GM23338 (cell line): ENCODE measurements around the gene OR7D4. TPM values are rescaled to one million over a fixed set of nuclear protein-coding genes. Genes with fewer than 3 reads are reported as not detected.
"Not testable (repeated sequence)": the region's sequence is repeated elsewhere in the genome, so short reads cannot be mapped to it uniquely, and the experiment has no call there.

Experiments used
- ATAC-seq: fragments of 200-7000 bp; cut with Tn5 transposase; 3 replicates; pipeline ENCODE4 v1.9.1; 2020
- DNase-seq: peaks from one replicate; pipeline ENCODE4 v3.0.0-alpha.2; 2015; ENCODE audit warnings: low spot score
- H2AFZ ChIP-seq: fragments of 200-600 bp; sonication (generic); 2 replicates; pipeline ENCODE4 v1.8.0; 2016; ENCODE audit warnings: antibody characterized with exemption, mild to moderate bottlenecking, moderate library complexity
- H3F3A ChIP-seq: fragments of 200-600 bp; sonication (generic); replicated peaks from 2 replicates; pipeline ENCODE4 v1.8.0; 2017; ENCODE audit warnings: antibody characterized with exemption, mixed run types, low read depth
- H3K27ac ChIP-seq: fragments of 200-600 bp; sonication (generic); 2 replicates; pipeline ENCODE4 v1.6.1; 2016; ENCODE audit warnings: low read depth
- H3K27me3 ChIP-seq: fragments of 200-600 bp; sonication (generic); 2 replicates; pipeline ENCODE4 v1.8.0; 2016; ENCODE audit warnings: mild to moderate bottlenecking, mixed run types, moderate library complexity; ENCODE audit not compliant: insufficient read depth
- H3K36me3 ChIP-seq: fragments of 200-600 bp; sonication (generic); 2 replicates; pipeline ENCODE4 v1.8.0; 2016; ENCODE audit warnings: mild to moderate bottlenecking; ENCODE audit not compliant: insufficient read depth
- H3K4me1 ChIP-seq: fragments of 200-600 bp; sonication (generic); 2 replicates; pipeline ENCODE4 v1.8.0; 2016; ENCODE audit warnings: mild to moderate bottlenecking, moderate library complexity; ENCODE audit not compliant: insufficient read depth
- H3K4me2 ChIP-seq: fragments of 200-600 bp; sonication (generic); 2 replicates; pipeline ENCODE4 v1.7.1; 2017; ENCODE audit warnings: mixed run types
- H3K4me3 ChIP-seq: fragments of 200-600 bp; sonication (generic); 2 replicates; pipeline ENCODE4 v1.6.1; 2016; ENCODE audit warnings: mixed run types
- H3K79me2 ChIP-seq: fragments of 200-600 bp; sonication (generic); replicated peaks from 2 replicates; pipeline ENCODE4 v1.8.0; 2017; ENCODE audit warnings: mild to moderate bottlenecking; ENCODE audit not compliant: insufficient read depth
- H3K9me2 ChIP-seq: fragments of 200-600 bp; sonication (generic); 2 replicates; pipeline ENCODE4 v1.8.0; 2017; ENCODE audit not compliant: insufficient read depth
- H4K20me1 ChIP-seq: fragments of 200-600 bp; sonication (generic); replicated peaks from 2 replicates; pipeline ENCODE4 v1.8.0; 2017; ENCODE audit warnings: mild to moderate bottlenecking; ENCODE audit not compliant: insufficient read depth
- H3K27ac Mint-ChIP-seq: 2 replicates; pipeline ENCODE4 v1.8.0; 2020; ENCODE audit warnings: inconsistent platforms, mild to moderate bottlenecking, moderate library complexity, mixed read lengths
- H3K27me3 Mint-ChIP-seq: 3 replicates; pipeline ENCODE4 v1.8.0; 2022; ENCODE audit warnings: low read depth, mild to moderate bottlenecking, moderate library complexity, mixed read lengths, inconsistent platforms; ENCODE audit not compliant: insufficient read depth, poor library complexity
- H3K36me3 Mint-ChIP-seq: 3 replicates; pipeline ENCODE4 v1.8.0; 2021; ENCODE audit warnings: low read depth, mild to moderate bottlenecking, inconsistent platforms, moderate library complexity, mixed read lengths
- H3K4me1 Mint-ChIP-seq: 3 replicates; pipeline ENCODE4 v1.8.0; 2020; ENCODE audit warnings: mild to moderate bottlenecking, inconsistent platforms, mixed read lengths
- H3K4me3 Mint-ChIP-seq: 3 replicates; pipeline ENCODE4 v1.8.0; 2021; ENCODE audit warnings: moderate library complexity, mild to moderate bottlenecking, inconsistent platforms, mixed read lengths
- H3K9me3 Mint-ChIP-seq: 3 replicates; pipeline ENCODE4 v1.8.0; 2020; ENCODE audit warnings: moderate library complexity, mild to moderate bottlenecking, inconsistent platforms, mixed read lengths
- CREB1 ChIP-seq: fragments of 250-450 bp; sonication (Bioruptor Pico); IDR thresholded peaks from 2 replicates; pipeline ENCODE4 v1.5.0; 2020; ENCODE audit warnings: low read depth, mild to moderate bottlenecking, moderate library complexity
- CTCF ChIP-seq, 2 experiments: fragments of 200-600 bp in 1 of 2; sonication (generic) in 1 of 2; conservative IDR thresholded peaks; 2 replicates each; pipeline versions ENCODE4 v1.5.1 to v1.6.1; 2016 to 2017; ENCODE audit warnings: antibody characterized with exemption in 2 of 2, low read depth in 2 of 2, mild to moderate bottlenecking in 2 of 2, moderate library complexity in 1 of 2
- ETS1 ChIP-seq: IDR thresholded peaks from 2 replicates; pipeline ENCODE4 v1.6.1; 2016; ENCODE audit warnings: antibody characterized with exemption
- EZH2 ChIP-seq: fragments of 200-600 bp; sonication (generic); IDR thresholded peaks from one replicate; pipeline ENCODE4 v1.8.0; 2017; ENCODE audit warnings: antibody characterized with exemption, mild to moderate bottlenecking, low read depth; ENCODE audit not compliant: unreplicated experiment
- EZH2phosphoT487 ChIP-seq: fragments of 200-600 bp; sonication (generic); IDR thresholded peaks from one replicate; pipeline ENCODE4 v1.8.1; 2018; ENCODE audit warnings: antibody characterized with exemption; ENCODE audit not compliant: unreplicated experiment
- JUNB ChIP-seq: IDR thresholded peaks from one replicate; pipeline ENCODE4 v1.6.1; 2016; ENCODE audit warnings: antibody characterized with exemption; ENCODE audit not compliant: unreplicated experiment
- NANOG ChIP-seq: IDR thresholded peaks from 2 replicates; pipeline ENCODE4 v1.6.1; 2016; ENCODE audit warnings: antibody characterized with exemption, borderline replicate concordance
- POLR2AphosphoS5 ChIP-seq: IDR thresholded peaks from 2 replicates; pipeline ENCODE4 v1.6.1; 2016; ENCODE audit warnings: antibody characterized with exemption, low read depth
- STAT1 ChIP-seq: IDR thresholded peaks from one replicate; pipeline ENCODE4 v1.6.1; 2016; ENCODE audit warnings: antibody characterized with exemption; ENCODE audit not compliant: unreplicated experiment
- ZNF114 ChIP-seq: fragments of 250-450 bp; sonication (Bioruptor Pico); IDR thresholded peaks from 2 replicates; pipeline ENCODE4 v1.5.0; 2020; ENCODE audit warnings: mild to moderate bottlenecking, moderate library complexity
- polyA plus RNA-seq: library from polyadenylated mRNA; unstranded; fragments of >200 nt; fragmentation: Nextera tagmentation; extraction: Ambion mirVana; gene quantifications from 2 replicates; pipeline ENCODE4 v1.2.1, GENCODE V29; 2016
- total RNA-seq: library from RNA; depleted of rRNA; stranded (reverse); fragments of >200 nt; shearing (Covaris generic); gene quantifications from 2 replicates; pipeline ENCODE4 v1.2.3, GENCODE V29; 2014

OR7D4 gene
- total and polyA plus RNA-seq, 2 experiments from 2014 or later, result not detected

GRCh38 chr19:9205501-9206113, 13.8 kb downstream of the OR7D4 start:
- Histone ChIP-seq H3K27me3 (no peaks in the 10 kb centered on the region), H4K20me1 (no peaks in the 10 kb centered on the region), H3K79me2 (no peaks in the 10 kb centered on the region), H3K36me3 (no peaks in the 10 kb centered on the region), H3K9me2 (no peaks in the 10 kb centered on the region), H2AFZ (peak overlapping the region; percentile 83), H3K27ac (no peak overlapping the region), H3F3A (no peaks in the 10 kb centered on the region), H3K4me3 (no peak overlapping the region), H3K4me1 (no peaks in the 10 kb centered on the region), H3K4me2 (no peak overlapping the region)
- Mint-ChIP-seq H3K36me3 (peaks cover 14% of the 10 kb centered on the region; the same call in 2 of the 3 replicates), H3K4me1 (no peaks in the 10 kb centered on the region), H3K27me3 (no peaks in the 10 kb centered on the region), H3K27ac (no peak overlapping the region), H3K4me3 (no peak overlapping the region), H3K9me3 (peaks cover 91% of the 10 kb centered on the region)
- ATAC-seq, result peak; percentile 77
- peak; percentile 79 for DNase-seq
- TF ChIP-seq CTCF (conservative IDR thresholded peaks at IDR 0.05; ENCODE audit: low read depth in 2 of 2), result peak; percentile 77 to 82
- no peak for TF ChIP-seq POLR2AphosphoS5

GRCh38 chr19:9198044-9198443, 21.3 kb downstream of the OR7D4 start:
- H3K36me3 ChIP-seq, H3F3A ChIP-seq, ATAC-seq, H3K4me1 ChIP-seq, H4K20me1 ChIP-seq, H3K4me2 ChIP-seq, H3K4me3 ChIP-seq, H3K36me3 Mint-ChIP-seq, H3K27me3 ChIP-seq, H3K4me1 Mint-ChIP-seq, H3K27ac ChIP-seq, H3K4me3 Mint-ChIP-seq, DNase-seq, H3K27me3 Mint-ChIP-seq, H2AFZ ChIP-seq, H3K27ac Mint-ChIP-seq, H3K9me2 ChIP-seq, H3K79me2 ChIP-seq: not testable (repeated sequence)
- H3K9me3 Mint-ChIP-seq, result peaks cover 94% of the 10 kb centered on the region

- Mint-ChIP-seq H3K9me3 (peaks cover 94% of the 10 kb centered on the region), H3K4me3 (no peak overlapping the region), H3K27ac (no peak overlapping the region), H3K27me3 (peaks cover 7% of the 10 kb centered on the region), H3K4me1 (no peaks in the 10 kb centered on the region), H3K36me3 (peaks cover 31% of the 10 kb centered on the region)
- ATAC-seq (no peak), DNase-seq (no peak)
- H3K36me3 ChIP-seq, result peaks cover 10% of the 10 kb centered on the region; the same call in 1 of the 2 replicates
- no peak overlapping the region for H3K4me2 ChIP-seq
- no peak overlapping the region for H3K4me3 ChIP-seq
- H3K79me2 ChIP-seq, result no peaks in the 10 kb centered on the region
- H3K4me1 ChIP-seq, result no peaks in the 10 kb centered on the region
- no peaks in the 10 kb centered on the region for H4K20me1 ChIP-seq
- no peaks in the 10 kb centered on the region for H3F3A ChIP-seq
- H3K27me3 ChIP-seq, result no peaks in the 10 kb centered on the region
- H3K9me2 ChIP-seq, result no peaks in the 10 kb centered on the region
- H2AFZ ChIP-seq, result no peak overlapping the region
- H3K27ac ChIP-seq, result no peak overlapping the region
- TF ChIP-seq EZH2phosphoT487 (no peak), EZH2 (no peak), CREB1 (CRISPR knock-in tag) (no peak), STAT1 (no peak), JUNB (no peak), CTCF (conservative IDR thresholded peaks at IDR 0.05; ENCODE audit: low read depth in 2 of 2) (no peak), ZNF114 (CRISPR knock-in tag) (no peak), ETS1 (no peak), NANOG (no peak)
These were observed 29.9 kb downstream of the OR7D4 start for GRCh38 chr19:9189535-9189934.
